Fibroblast of the conjunctiva (primary cell): ENCODE results near the gene EXOC1L.
"Not testable (repeated sequence)": the region's sequence is repeated elsewhere in the genome, so short reads cannot be mapped to it uniquely, and the experiment has no call there.

ENCODE experiments used
- DNase-seq: peaks from one replicate; pipeline ENCODE4 v3.0.0-alpha.2; 2010; ENCODE audit warnings: low read depth

Gene EXOC1L

GRCh38 chr4:55838356-55838755 is 18.8 kb downstream of the EXOC1L start:
- DNase-seq = no peak

- DNase-seq = no peak
Observed at GRCh38 chr4:55838952-55839351, 19.4 kb downstream of the EXOC1L start.

GRCh38 chr4:55840956-55841355 is 21.4 kb downstream of the EXOC1L start:
- no peak for DNase-seq

GRCh38 chr4:55841373-55842239 is 22.0 kb downstream of the EXOC1L start:
- not testable (repeated sequence) for DNase-seq

GRCh38 chr4:55842312-55842711 is 22.7 kb downstream of the EXOC1L start:
- DNase-seq = not testable (repeated sequence)

GRCh38 chr4:55849724-55850123 is 30.1 kb downstream of the EXOC1L start:
- no peak for DNase-seq

GRCh38 chr4:55851885-55852284 is 32.3 kb downstream of the EXOC1L start:
- DNase-seq = no peak

- peak; percentile 93 for DNase-seq
Observed at GRCh38 chr4:55853484-55854046, 34.0 kb downstream of the EXOC1L start, which contains the start of gene EXOC1. Gene EXOC1 (plus strand): TSS chr4:55853648. CDS start chr4:55858324, 4,676 bp downstream.

GRCh38 chr4:55854129-55854528 is 34.5 kb downstream of the EXOC1L start:
- DNase-seq = no peak

GRCh38 chr4:55857586-55857985 is 38.0 kb downstream of the EXOC1L start:
- DNase-seq = no peak

GRCh38 chr4:55859711-55860110 is 40.1 kb downstream of the EXOC1L start:
- DNase-seq = no peak

GRCh38 chr4:55864577-55865223 is 45.1 kb downstream of the EXOC1L start:
- DNase-seq = no peak

- DNase-seq = peak; percentile 30
Observed at GRCh38 chr4:55865228-55865806, 45.7 kb downstream of the EXOC1L start.

GRCh38 chr4:55866290-55866907 is 46.8 kb downstream of the EXOC1L start:
- DNase-seq = peak; percentile 87

- DNase-seq = peak; percentile 53
Observed at GRCh38 chr4:55866973-55867574, 47.5 kb downstream of the EXOC1L start.

GRCh38 chr4:55868581-55869090 is 49.0 kb downstream of the EXOC1L start:
- DNase-seq = no peak

- no peak for DNase-seq
Observed at GRCh38 chr4:55871299-55871800, 51.8 kb downstream of the EXOC1L start.

- DNase-seq = no peak
Observed at GRCh38 chr4:55874831-55875230, 55.2 kb downstream of the EXOC1L start.

- no peak for DNase-seq
Observed at GRCh38 chr4:55876387-55876786, 56.8 kb downstream of the EXOC1L start.

GRCh38 chr4:55879224-55879623 is 59.6 kb downstream of the EXOC1L start:
- DNase-seq = no peak

- no peak for DNase-seq
Observed at GRCh38 chr4:55880652-55881280, 61.2 kb downstream of the EXOC1L start.
